Osteoblast (primary cell): ENCODE results near the gene SCD5. TPM values are rescaled to one million over a fixed set of nuclear protein-coding genes. Genes with fewer than 3 reads are reported as not detected.
A peak's percentile ranks its signal among the peaks of the same experiment; 100 is the strongest.

ENCODE experiments used
- DNase-seq: peaks from one replicate; pipeline ENCODE4 v3.0.0; 2011; ENCODE audit warnings: low spot score, mixed read lengths; ENCODE audit not compliant: insufficient read length; ENCODE audit errors: missing footprints
- H2AFZ ChIP-seq: 2 replicates; pipeline ENCODE4 v1.6.0; 2011; ENCODE audit warnings: mild to moderate bottlenecking, low read length
- H3K27ac ChIP-seq: 2 replicates; pipeline ENCODE4 v1.5.1; 2011; ENCODE audit warnings: mild to moderate bottlenecking, low read depth, low read length, moderate library complexity
- H3K27me3 ChIP-seq: 2 replicates; pipeline ENCODE4 v1.6.0; 2012; ENCODE audit warnings: mild to moderate bottlenecking, control low read depth, inconsistent platforms, low read length, moderate library complexity; ENCODE audit not compliant: insufficient read depth
- H3K36me3 ChIP-seq: 2 replicates; pipeline ENCODE4 v1.5.1; 2011; ENCODE audit warnings: mild to moderate bottlenecking, low read length, control low read depth, moderate library complexity; ENCODE audit not compliant: insufficient read depth
- H3K4me1 ChIP-seq: 2 replicates; pipeline ENCODE4 v1.5.1; 2011; ENCODE audit warnings: mild to moderate bottlenecking, low read length, control low read depth, moderate library complexity; ENCODE audit not compliant: insufficient read depth
- H3K4me2 ChIP-seq: 2 replicates; pipeline ENCODE4 v1.6.0; 2011; ENCODE audit warnings: mild to moderate bottlenecking, low read length; ENCODE audit not compliant: insufficient read depth
- H3K4me3 ChIP-seq: fragments of 200-600 bp; sonication (generic); 3 replicates; pipeline ENCODE4 v1.5.1; 2012; ENCODE audit warnings: mild to moderate bottlenecking, low read length, inconsistent platforms; ENCODE audit not compliant: insufficient read depth
- H3K79me2 ChIP-seq: 2 replicates; pipeline ENCODE4 v1.6.0; 2012; ENCODE audit warnings: mild to moderate bottlenecking, low read length, control low read depth, inconsistent platforms; ENCODE audit not compliant: insufficient read depth
- H3K9me3 ChIP-seq: 2 replicates; pipeline ENCODE4 v1.5.1; 2011; ENCODE audit warnings: low read depth, low read length, control low read depth
- H4K20me1 ChIP-seq: 2 replicates; pipeline ENCODE4 v1.6.0; 2012; ENCODE audit warnings: mild to moderate bottlenecking, low read length, control low read depth; ENCODE audit not compliant: insufficient read depth
- CTCF ChIP-seq: IDR thresholded peaks from 2 replicates; pipeline ENCODE4 v1.5.1; 2011; ENCODE audit warnings: mild to moderate bottlenecking, low read depth, low read length, moderate library complexity; ENCODE audit errors: extremely low read depth
- total RNA-seq: library from RNA; depleted of rRNA; stranded (reverse); fragments of >200 nt; gene quantifications from 2 replicates; pipeline ENCODE4 v1.2.3, GENCODE V29; 2012

The SCD5 gene
- total RNA-seq, 1 donor, result 11.9 TPM

DNA sequence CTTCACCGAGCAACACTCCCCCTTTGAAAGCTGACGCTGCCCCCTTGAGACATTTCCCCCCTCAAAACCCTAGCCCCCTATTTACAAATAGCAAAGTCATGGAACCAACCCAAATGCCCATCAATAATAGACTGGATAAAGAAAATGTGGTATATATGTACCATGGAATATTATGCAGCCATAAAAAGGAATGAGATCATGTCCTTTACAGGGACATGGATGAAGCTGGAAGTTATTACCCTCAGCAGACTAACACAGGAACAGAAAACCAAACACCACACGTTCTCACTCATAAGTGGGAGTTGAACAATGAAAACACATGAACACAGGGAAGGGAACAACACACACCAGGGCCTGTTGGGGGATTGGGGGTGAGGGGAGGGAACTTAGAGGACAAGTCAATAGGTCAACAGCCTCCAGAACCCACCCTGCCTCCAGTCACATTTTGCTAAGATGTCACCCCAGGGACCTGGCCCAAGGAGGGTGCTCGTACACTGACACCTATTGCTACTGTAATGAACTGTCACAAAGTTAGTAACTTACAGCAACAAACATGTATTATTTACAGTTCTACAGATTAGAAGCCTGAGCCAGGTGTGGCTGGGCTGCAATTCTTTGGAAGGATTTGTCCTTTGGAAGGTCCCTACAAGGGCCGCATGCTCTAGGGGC is 20.6 kb downstream of the SCD5 start:
- Histone ChIP-seq H3K9me3 (no peaks in the 10 kb centered on the region), H3K79me2 (no peaks in the 10 kb centered on the region), H3K27ac (no peak overlapping the region), H3K4me3 (no peak overlapping the region), H4K20me1 (no peaks in the 10 kb centered on the region), H3K36me3 (no peaks in the 10 kb centered on the region), H3K4me2 (no peak overlapping the region), H3K4me1 (peaks cover 11% of the 10 kb centered on the region), H3K27me3 (peaks cover 2% of the 10 kb centered on the region), H2AFZ (no peak overlapping the region)
- TF ChIP-seq CTCF, result no peak
- no peak for DNase-seq

- Histone ChIP-seq H3K36me3 (no peaks in the 10 kb centered on the region), H2AFZ (no peak overlapping the region), H3K4me2 (no peak overlapping the region), H3K27ac (no peak overlapping the region), H3K4me1 (peaks cover 11% of the 10 kb centered on the region), H3K9me3 (no peaks in the 10 kb centered on the region), H4K20me1 (no peaks in the 10 kb centered on the region), H3K4me3 (no peak overlapping the region), H3K79me2 (no peaks in the 10 kb centered on the region), H3K27me3 (peaks cover 2% of the 10 kb centered on the region)
- no peak for TF ChIP-seq CTCF
- DNase-seq, result no peak
Measured at GRCh38 chr4:82776925-82777542, 21.6 kb downstream of the SCD5 start.

DNA sequence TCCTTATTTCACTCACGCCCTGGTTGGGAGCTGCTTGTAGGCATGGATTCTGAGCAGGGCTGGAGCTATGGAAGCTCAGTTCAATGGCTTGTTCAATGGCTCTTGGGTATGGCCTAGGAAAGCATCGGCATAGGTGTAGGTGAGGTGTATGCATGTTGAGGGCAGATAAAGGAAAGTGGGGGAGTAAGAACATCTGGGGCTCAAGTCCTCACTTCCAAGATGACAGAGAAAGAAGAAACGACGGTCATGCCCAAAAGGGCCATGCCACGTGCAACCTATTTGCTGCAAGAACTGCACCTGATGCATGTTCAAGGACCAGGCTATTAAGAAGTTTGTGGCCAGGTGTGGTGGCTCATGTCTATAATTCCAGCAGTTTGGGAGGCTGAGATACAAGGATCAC is 23.4 kb downstream of the SCD5 start:
- Histone ChIP-seq H3K4me2 (no peak overlapping the region), H4K20me1 (no peaks in the 10 kb centered on the region), H3K79me2 (no peaks in the 10 kb centered on the region), H3K4me3 (no peak overlapping the region), H3K27ac (no peak overlapping the region), H3K9me3 (no peaks in the 10 kb centered on the region), H3K4me1 (peaks cover 11% of the 10 kb centered on the region), H3K27me3 (peaks cover 2% of the 10 kb centered on the region), H2AFZ (no peak overlapping the region), H3K36me3 (no peaks in the 10 kb centered on the region)
- no peak for TF ChIP-seq CTCF
- no peak for DNase-seq

DNA sequence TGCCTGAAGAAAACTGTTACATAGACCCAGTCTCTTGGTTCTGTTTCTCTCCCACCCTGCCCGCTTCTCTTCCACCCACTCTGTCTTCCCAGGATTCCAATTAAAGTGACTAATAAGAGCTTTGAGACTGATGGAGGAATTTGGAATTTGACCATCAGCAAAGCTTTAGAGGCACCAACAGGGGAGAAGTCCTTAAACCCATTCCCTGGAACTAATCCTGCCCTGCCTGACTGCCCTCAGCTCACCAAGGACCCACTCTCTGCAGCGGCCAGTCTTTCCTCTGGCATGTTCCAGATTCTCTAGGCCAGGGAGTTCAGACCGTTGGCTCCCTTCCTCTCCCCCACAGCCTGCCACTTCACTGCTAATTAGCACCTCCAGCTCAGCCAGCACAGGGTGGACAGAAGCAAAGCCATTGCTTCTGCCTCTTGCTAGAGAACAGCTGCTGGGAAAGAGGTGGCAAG is 23.9 kb downstream of the SCD5 start:
- no peak for TF ChIP-seq CTCF
- no peak for DNase-seq
- no peak overlapping the region for H3K4me3 ChIP-seq
- H3K27me3 ChIP-seq, result peaks cover 2% of the 10 kb centered on the region
- H2AFZ ChIP-seq, result no peak overlapping the region
- H3K79me2 ChIP-seq, result no peaks in the 10 kb centered on the region
- no peak overlapping the region for H3K27ac ChIP-seq
- H4K20me1 ChIP-seq, result no peaks in the 10 kb centered on the region
- no peaks in the 10 kb centered on the region for H3K36me3 ChIP-seq
- no peaks in the 10 kb centered on the region for H3K9me3 ChIP-seq
- peak overlapping the region; percentile 26 for H3K4me2 ChIP-seq
- H3K4me1 ChIP-seq, result peaks cover 11% of the 10 kb centered on the region
